GM18511 (cell line): ENCODE results near the gene HOXB5.

Experiments
- ATAC-seq: cut with Tn5 transposase; IDR thresholded peaks from one replicate; pipeline ENCODE4 v1.9.1; 2021; ENCODE audit warnings: mild to moderate bottlenecking, moderate library complexity; ENCODE audit not compliant: unreplicated experiment

The HOXB5 gene

GRCh38 chr17:48591255-48592056, 2.1 kb downstream of the HOXB5 start:
- no peak for ATAC-seq

DNA sequence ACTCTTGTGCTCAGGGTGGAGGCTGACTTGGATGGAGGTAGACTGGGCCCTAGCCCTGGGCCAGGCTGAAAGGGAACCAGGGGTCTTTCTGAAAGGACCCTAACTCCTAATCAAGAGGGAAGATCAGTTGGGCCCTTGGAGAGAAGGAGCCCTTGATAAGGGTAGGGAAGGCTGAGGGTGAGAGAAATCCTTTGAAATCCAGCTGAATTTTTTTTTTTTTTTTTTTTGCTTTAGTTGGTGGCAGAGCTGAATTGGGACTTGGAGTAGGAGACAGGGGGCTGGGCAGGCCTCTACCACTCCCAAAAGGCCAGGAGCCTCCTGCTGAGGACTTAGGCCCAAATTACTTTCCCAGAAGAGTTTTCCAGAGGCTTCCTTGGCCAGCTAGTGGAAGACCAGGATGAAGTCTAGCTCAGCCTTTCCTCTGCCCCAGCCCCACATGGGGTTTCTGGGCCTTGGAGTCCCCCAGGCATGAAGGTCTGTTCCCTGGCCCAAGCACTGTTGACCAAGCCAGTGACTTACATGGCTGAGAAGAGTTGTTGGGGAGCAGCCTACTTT, 2.9 kb downstream of the HOXB5 start:
- ATAC-seq, result no peak

DNA sequence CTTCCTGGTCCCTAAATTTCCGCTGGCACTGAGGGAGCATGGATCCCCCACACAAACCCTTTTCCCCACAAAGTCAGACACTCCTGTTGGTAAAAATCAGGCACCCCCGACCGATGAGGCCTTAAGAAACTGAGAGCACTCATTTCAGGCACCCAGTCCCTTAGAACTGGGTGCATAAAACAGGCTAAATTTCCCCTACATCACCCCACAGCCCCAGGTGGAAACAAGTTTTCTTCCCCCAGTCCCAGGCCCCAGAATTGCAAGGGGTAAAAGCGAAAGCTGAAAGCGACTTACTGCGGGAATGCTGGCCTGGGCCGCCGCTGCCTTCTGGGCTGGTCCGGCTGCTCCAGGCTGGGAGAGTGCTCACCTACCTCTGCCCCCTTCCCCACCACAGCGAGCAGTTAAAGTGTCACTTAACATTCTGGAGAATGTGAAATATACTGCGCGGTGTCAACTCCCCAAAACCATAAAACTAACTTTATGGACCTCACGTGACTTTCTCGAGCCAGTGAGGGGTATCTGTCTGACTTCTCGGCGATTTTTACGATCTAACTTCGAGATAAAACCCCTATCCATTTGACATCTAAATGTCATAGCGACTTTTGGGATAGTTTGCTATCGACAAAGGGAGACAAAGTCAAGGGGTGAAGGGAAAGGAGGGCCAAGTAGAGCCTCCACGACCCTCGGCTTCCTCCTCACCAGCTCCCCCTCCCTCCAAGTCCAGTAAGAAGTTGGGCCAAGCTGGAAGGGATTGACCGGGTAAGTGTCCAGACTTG, 3.6 kb downstream of the HOXB5 start, which contains the start of gene HOXB3:
Gene HOXB3 (minus strand): TSS at position 411 of the 776 bp plus-strand sequence. CDS start 37,767 bp downstream, outside the sequence.
- no peak for ATAC-seq

GRCh38 chr17:48589060-48589830, 4.3 kb downstream of the HOXB5 start:
- no peak for ATAC-seq

GRCh38 chr17:48588528-48588927, 5.1 kb downstream of the HOXB5 start:
- ATAC-seq, result no peak

DNA sequence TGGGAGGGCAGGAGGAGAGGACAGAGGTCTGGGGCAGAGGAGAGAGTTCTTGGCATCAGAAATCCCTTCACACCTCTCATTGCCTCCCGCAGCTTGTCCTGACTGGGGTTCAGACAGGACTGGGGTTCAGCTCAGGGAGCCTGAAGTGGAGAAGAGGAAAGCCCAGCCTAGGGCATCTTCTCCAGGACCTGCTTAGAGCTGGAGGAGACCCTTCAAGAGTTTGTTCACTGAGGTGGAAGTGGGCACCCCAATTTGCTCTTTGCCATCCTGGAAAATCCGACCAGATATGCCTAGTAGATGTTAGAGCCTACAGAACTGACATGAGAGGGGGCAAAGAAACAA, 5.5 kb downstream of the HOXB5 start:
- ATAC-seq, result no peak

DNA sequence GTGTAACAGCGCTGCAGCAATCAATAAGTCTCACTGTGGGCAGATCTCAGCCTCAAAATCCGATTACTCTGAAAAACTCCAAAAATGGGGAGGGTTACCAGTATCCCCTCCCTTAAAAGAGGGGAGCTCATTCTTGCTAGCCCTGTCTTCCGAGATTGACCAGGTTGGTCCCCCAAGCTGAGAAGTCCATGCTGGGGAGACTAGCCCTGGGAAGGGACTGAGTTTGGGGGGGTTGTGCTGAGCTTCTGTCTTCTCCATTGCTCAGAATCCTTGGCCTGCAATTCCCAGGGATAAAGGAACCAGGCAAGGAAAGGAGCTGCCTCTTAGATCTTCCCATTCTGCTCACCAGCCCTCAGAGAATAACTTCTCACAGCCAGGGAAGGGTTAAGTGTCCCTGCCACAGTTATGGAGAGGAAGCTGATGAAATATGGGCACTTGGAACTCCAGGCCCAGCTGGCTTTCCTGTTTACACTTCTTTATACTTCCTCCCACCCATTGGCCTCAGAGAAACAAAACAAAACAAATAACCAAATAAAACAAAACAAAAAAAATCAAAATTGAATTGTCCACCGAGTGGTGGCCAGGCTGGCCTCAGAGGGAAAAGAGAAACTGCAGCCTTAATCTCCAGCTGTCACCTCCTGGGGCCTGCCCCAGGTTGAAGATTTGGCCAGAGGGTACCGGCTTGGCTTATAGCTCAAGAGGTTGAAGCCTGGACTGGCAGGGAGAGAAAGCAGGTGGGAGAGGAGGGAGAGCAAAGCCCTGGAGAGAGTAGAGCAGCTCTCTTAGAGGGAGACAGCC, 6.1 kb downstream of the HOXB5 start:
- ATAC-seq, result no peak

GRCh38 chr17:48586355-48587258, 7.0 kb downstream of the HOXB5 start:
- ATAC-seq, result no peak

- no peak for ATAC-seq
Measured at GRCh38 chr17:48584223-48584741, 9.3 kb downstream of the HOXB5 start.

- no peak for ATAC-seq
Measured at GRCh38 chr17:48583708-48584222, 9.8 kb downstream of the HOXB5 start.

DNA sequence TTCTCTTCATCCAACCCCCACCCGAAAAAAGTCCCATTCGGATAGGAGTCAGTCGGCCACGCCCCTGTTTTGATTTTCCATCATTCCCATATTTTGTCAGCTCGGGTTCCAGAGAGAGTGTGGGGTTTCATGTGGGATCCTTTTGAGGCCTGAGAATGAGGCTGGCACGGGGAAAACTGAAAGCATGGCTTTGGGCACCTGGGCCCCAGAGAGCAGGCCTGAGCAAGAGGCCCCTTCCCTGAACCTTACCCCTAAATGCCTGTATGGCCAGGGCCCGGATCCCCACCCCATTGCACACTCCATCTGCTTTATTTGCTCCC, 10.9 kb downstream of the HOXB5 start:
- no peak for ATAC-seq

DNA sequence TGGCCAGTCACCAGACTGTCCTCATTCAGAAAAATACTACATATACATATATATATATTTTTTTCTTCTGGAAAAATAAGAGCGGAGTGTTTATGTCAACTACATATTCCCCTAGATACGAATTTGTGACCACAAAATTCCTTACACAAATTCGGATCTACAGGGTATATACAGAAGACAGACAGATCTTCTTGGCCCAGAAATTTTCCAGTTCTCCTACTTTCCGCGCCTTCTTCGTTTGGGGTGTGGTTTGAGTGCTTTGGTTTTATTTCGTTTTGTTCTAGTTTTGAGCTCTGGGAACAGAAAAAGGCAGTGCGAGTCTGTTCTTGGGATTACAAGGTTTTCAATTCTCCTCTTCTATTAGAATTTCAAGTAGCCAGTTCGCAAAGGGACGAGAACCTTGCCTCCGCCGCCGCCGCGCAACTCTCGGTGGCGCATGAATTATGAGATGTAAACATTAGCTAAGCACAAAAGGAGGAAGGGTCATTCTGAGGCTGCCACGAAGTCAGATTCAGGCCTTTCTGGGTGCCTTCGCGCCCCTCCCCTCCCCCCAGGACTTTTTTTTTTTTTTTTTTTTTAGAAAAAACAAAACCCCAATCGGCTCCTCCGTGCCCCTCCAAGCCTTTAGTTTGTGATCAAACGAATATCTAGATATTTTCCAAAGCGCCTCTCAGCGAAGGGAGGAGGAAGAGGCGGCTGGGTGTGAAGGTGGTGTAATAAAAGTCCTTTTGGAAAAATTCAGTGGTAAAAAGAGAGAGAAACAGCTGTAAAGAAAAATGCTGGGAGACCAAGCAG, 13.6 kb downstream of the HOXB5 start:
- no peak for ATAC-seq

DNA sequence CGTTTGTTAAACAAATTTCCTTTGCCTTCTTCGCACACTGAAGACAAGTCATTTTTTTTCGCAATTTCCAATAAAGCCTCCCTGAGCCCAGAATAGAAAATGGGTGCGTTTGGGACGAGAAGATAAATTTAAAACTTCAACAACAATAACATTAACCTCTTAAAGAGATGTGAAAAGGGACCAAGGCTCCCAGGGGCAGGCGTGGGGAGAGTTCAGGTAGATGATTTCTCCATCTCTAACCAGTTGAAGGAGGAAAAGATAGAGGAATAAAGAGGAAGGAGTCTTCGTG, 14.2 kb downstream of the HOXB5 start:
- no peak for ATAC-seq

GRCh38 chr17:48578616-48579470, 14.7 kb downstream of the HOXB5 start:
- ATAC-seq, result peak; percentile 43

DNA sequence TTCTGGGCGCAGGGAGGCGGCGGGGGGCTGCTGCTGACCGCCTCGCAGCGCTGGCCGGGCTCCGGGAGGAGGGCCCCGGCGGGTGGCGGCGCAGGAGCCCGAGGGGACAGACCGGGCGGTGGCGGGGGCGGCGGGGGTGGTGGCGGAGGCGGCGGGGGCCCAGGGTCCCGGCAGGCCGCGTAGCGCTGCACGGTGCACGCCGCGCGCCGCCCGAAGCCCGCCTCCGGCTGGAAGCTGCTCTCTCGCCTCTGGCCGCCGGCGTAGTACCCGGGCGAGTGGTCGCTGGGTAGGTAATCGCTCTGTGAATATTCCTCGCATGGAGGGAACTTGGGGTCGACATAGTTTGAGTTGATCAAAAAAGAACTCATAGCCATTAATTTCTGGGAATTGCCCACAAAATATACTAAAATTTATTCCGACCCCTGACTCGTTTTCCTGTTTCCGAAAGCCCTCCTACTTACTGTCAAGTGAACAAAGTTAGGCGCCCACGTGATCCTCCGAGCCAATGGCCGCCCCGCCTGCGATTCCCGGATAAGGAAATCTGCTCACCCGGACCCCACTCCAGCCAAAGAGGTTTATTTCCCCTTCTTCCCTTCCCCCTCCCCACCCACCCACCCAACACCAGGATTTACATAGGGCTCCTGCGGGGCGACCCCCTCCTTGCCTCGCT, 15.5 kb downstream of the HOXB5 start, which contains the start of gene HOXB4:
Gene HOXB4 (minus strand): TSS at position 405 of the 670 bp plus-strand sequence. CDS start 31 bp downstream, at position 374.
- peak; percentile 66 for ATAC-seq

DNA sequence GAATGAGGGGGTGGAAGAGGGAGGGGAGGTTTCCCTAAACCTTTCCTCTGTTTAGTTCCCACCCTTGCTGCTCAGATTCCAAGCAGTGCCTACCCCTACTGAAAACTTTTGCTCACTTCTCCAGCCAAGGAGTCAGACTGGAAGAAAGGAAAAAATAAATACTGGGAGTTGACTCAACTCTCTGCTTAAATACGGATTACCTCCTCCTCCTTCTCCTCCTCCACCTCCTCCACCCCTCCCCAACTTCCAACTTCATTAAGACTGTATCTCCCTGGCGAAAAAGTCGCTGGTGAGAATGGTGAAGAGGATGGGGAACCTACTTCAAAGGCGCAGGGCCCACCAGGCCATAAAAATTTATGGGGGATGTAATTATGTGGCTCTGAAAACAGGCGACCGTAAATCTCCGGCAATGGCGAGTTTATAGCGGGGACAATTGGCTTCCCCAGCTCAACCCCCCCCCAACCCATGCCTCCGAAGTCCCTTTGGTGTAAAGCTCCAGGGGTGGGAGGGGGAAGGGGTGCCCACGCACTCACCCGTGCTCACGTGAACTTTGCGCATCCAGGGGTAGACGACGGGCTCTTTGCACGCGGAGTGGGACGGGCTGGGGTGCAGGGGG, 16.1 kb downstream of the HOXB5 start:
- ATAC-seq, result peak; percentile 8
